Sciatic nerve (tissue), 2 donors: ENCODE data around the gene KLHL14. TPM values are rescaled to one million over a fixed set of nuclear protein-coding genes. Genes with fewer than 3 reads are reported as not detected.
"Not testable (repeated sequence)": the region's sequence is repeated elsewhere in the genome, so short reads cannot be mapped to it uniquely, and the experiment has no call there.

Experiments used
- ATAC-seq: fragments of 200-7000 bp; cut with Tn5 transposase; one replicate; pipeline ENCODE4 v1.9.1; 2020; ENCODE audit warnings: mild to moderate bottlenecking, moderate library complexity
- DNase-seq: peaks from one replicate; pipeline ENCODE4 v3.0.0-alpha.2; 2020; ENCODE audit warnings: low spot score
- intact Hi-C: fragments of 100-400 bp; cut with DNase I; formaldehyde crosslinking; loops from one replicate; pipeline ENCODE4 v1.14.2; 2022
- total RNA-seq: library from RNA; stranded (reverse); fragmentation: NEBNext Ultra II Directional; extraction: Animal tissue kit (Norgen Biotek cat#: 25700); gene quantifications from one replicate; pipeline ENCODE4 v1.2.1, GENCODE V29; 2021
- donor health status: DM: no; HTN: no; CAD: no.
- donor health status: DM: no; HTN: no; CAD: no.

The KLHL14 gene
- total RNA-seq, 1 donor from 2014 or later, result 0.45 TPM

DNA sequence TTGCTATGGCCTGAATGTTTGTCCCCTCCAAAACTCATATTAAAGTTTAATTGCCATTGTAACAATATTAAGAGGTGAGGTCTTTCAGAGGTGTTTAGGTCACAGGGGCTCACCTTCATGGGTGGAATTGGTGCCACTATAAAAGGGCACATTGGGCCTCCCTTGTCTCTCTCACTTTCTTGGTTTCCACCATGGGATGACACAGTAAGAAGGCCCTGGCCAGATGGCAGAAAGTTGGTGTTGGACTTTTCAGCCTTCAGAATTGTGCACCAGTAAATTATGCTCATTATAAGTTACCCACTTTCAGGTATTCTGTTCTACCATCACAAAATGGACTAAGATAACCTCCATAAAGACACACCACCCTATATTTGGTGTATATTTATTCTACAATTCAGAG, 102.1 kb downstream of the KLHL14 start:
- intact Hi-C loops, result no loop called here
- ATAC-seq, result no peak
- DNase-seq, result no peak

DNA sequence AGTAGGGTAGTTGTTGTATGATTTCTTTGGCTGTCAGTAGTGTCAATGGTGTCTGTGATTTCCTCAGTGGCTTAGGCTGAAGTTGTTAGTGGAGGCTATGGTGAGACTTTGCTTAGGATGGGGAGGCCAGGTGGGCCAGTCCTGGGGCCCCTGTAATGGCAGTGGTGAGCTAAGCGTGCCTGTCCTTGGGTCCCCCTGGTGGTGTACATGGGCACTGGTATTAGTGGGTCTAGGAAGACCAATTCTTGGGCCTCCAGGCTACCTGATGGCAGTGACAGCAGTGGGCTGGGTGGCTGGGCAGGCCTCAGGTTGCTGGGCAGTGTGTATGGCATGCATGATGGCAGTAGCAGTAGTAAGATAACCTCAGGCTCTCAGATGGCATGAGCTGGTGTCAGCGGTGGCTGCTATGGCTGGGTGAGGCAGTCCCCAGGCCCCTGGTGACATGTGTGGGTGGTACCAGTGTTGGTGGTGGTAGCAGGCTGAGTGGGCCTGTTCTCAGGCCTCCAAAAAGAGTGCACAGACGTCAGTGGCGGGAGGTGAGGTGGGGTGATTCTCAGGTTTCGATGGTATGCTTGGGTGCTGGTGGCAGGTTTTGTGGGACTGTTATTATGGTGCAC, 103.2 kb downstream of the KLHL14 start:
- ATAC-seq, result no peak
- intact Hi-C loops, result no loop called here
- no peak for DNase-seq

DNA sequence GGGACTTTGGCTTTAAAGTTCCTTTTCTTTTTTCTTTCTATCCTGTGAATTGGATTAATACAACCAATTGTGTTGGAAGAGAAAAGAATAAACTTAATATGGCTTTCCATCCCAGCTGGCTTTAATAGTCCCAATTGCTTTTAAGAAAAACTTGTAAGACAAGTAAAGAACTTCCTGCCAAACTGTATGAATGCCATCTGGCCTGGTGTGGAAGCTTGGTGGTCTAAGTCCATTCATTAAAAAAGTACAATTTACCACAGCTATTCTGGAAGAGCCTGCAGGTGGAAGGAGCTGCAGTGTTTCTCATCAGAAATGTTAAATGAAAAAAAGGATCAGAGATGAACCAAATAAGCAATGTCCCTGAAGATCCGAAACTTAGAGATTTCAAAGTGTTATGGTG, 103.9 kb downstream of the KLHL14 start:
- DNase-seq (no peak), ATAC-seq (no peak)

GRCh38 chr18:32661486-32662299, 111.1 kb downstream of the KLHL14 start:
- intact Hi-C loops, result no loop called here
- DNase-seq (no peak), ATAC-seq (no peak)

More for the DNA sequence above, 103.9 kb downstream of the KLHL14 start:
- intact Hi-C loops, result no loop called here

DNA sequence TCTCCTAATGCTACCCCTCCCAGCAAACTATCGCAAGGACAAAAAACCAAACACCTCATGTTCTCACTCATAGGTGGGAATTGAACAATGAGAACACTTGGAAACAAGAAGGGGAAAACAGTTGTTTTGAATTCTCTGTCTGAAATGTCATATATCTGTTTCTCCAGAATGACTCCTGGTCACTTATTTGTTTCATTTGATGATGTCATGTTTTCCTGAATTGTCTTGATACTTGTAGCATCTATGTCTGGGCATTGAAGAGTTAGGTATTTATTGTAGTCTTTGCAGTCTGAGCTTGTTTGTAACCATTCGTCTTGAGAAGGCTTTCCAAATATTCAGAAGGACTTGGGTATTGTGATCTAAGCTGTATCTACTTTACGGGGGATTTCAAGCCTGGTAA, 118.3 kb downstream of the KLHL14 start:
- DNase-seq, ATAC-seq, intact Hi-C loops: not testable (repeated sequence)

GRCh38 chr18:32637659-32638058, 135.2 kb downstream of the KLHL14 start:
- DNase-seq, ATAC-seq, intact Hi-C loops: not testable (repeated sequence)

GRCh38 chr18:32637226-32637625, 135.6 kb downstream of the KLHL14 start:
- ATAC-seq (no peak), DNase-seq (no peak)
- intact Hi-C loops, result no loop called here

GRCh38 chr18:32634876-32635431, 137.9 kb downstream of the KLHL14 start:
- DNase-seq (no peak), ATAC-seq (no peak)
- intact Hi-C loops, result no loop called here

GRCh38 chr18:32629981-32630700, 142.7 kb downstream of the KLHL14 start:
- ATAC-seq, result no peak
- intact Hi-C loops, result no loop called here

GRCh38 chr18:32629292-32629691, 143.5 kb downstream of the KLHL14 start:
- DNase-seq (no peak), ATAC-seq (no peak)
- intact Hi-C loops, result no loop called here

More at GRCh38 chr18:32629981-32630700, 142.7 kb downstream of the KLHL14 start:
- no peak for DNase-seq

DNA sequence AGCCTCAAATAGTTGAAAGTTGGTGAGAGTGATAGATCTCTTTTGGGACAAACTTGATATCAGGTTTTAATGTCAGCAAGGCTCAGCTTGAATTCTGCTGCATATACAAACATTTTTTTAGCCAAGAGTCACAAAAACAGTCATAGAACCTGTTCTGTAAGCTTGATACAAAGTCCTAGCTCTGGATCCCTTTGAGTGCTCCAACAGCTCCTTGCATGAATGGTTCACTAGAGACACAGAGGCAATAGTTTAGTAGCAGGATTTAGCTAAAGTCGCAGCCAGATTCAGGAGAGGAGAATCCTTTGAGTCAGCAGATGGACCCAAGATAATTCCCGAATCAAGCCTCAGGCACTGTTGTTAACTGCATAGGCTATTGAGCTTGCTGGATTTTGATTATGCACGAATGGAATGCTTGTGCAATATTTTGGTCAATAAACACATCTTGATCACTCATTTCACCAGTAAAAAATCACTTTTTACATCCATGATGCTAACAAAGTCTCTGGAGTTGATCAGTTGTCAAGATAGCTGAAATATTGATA, 148.6 kb downstream of the KLHL14 start:
- intact Hi-C loops, result no loop called here
- ATAC-seq, result no peak
- no peak for DNase-seq

DNA sequence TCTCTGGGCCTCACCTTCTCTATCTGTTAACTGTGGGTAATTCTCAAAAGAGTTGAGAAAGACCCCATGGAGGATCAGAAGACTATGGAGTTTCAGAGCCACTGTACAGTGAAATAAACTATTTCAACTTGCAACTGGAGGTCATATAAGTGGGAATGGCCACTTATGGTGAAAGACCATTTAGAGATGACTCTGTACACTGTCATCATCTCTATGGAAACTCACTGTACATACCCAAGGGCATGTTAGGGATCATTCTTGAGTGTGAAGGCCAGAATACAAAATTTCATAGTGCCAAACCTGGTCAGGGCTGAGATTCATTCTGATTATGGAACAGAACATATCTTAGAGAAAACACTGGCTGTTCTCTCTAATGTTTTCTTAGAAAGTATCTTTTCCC, 149.3 kb downstream of the KLHL14 start:
- DNase-seq, result no peak
- intact Hi-C loops, result no loop called here
- no peak for ATAC-seq
